OCI-LY3 (cell line): ENCODE results near the gene TOM1L2.

ENCODE experiments used
- EZH2phosphoT487 ChIP-seq: fragments of 200-600 bp; shearing (Covaris generic); IDR thresholded peaks from 2 replicates; pipeline ENCODE4 v1.6.1; 2018; ENCODE audit warnings: antibody characterized with exemption, mixed run types, low read depth
- TF ChIP-seq, protein P1 (sequence below): fragments of 200-600, 300-600 bp; sonication (generic); IDR thresholded peaks from 2 replicates; pipeline ENCODE4 v1.5.1; 2014; ENCODE audit warnings: antibody characterized with exemption, low read length, low read depth

DNA sequence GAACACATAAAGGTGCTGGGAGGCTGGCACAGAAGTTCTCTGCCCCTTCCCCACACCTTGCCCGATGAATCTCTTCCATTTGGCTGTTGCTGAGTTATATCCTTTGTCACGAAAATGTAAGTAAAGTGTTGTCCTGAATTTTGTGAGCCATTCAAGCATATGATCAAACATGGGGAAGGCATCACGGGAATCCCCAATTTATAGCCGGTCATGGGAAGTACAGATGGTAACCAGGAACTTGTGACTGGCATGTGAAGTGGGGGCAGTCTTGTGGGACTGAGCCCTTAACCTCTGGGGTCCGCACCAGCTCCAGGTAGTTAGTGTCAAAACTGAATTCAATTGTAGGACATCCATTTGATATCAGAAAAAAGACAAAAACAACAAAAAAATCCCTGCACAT lies 13.2 kb downstream of the TOM1L2 start:
- TF ChIP-seq, protein P1, sequence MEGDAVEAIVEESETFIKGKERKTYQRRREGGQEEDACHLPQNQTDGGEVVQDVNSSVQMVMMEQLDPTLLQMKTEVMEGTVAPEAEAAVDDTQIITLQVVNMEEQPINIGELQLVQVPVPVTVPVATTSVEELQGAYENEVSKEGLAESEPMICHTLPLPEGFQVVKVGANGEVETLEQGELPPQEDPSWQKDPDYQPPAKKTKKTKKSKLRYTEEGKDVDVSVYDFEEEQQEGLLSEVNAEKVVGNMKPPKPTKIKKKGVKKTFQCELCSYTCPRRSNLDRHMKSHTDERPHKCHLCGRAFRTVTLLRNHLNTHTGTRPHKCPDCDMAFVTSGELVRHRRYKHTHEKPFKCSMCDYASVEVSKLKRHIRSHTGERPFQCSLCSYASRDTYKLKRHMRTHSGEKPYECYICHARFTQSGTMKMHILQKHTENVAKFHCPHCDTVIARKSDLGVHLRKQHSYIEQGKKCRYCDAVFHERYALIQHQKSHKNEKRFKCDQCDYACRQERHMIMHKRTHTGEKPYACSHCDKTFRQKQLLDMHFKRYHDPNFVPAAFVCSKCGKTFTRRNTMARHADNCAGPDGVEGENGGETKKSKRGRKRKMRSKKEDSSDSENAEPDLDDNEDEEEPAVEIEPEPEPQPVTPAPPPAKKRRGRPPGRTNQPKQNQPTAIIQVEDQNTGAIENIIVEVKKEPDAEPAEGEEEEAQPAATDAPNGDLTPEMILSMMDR, result no peak
- TF ChIP-seq EZH2phosphoT487, result no peak
